Activated CD4-positive, alpha-beta T cell treated with anti-CD3 and anti-CD28 coated beads for 4 hours (primary cell): ENCODE data around the gene CASP5.
"Not testable (repeated sequence)": the region's sequence is repeated elsewhere in the genome, so short reads cannot be mapped to it uniquely, and the experiment has no call there.

Experiments used
- DNase-seq, 2 donors: peaks; one replicate each; pipeline ENCODE4 v3.0.0-alpha.2; 2020

The CASP5 gene

DNA sequence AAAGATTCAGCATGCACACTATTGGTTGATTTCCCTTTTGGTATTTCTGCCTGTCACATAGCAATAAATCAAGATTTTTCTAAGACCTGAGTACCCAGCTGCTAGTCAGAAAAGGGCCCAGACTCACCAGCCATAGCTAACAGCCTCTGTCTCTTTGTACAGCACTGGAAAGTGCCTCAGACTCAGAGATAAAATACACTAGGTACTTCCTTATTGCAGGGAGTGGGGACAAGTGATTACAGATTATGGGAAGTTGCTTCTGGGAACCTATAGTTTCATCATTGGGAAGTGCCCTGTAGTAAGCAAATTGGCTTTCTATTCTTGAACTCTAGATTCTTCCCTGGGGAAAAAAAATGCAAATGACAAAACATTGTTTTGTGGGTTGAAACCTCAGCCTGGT, at the start of gene CASP5:
Gene CASP5 (minus strand): TSS at position 166 of the 400 bp plus-strand sequence. CDS start 32 bp downstream, at position 134.
- DNase-seq = no peak

DNA sequence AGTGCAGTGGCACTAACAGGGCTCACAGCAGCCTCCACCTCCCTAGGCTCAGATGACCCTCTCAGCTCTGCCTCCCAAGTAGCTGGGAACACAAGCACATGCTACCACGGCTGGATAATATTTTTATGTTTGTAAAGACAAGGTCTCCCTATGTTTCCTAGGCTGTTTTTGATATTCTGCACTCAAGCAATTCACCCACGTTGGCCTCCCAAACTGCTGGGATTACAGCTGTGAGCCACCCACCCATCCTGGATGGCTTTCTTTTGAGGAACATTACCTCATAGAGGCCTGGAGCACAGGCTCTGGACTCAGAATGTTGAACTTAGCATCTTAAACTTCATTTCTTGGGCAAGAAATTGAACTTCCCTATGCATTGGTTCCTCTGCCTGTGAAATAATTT, 49.1 kb upstream of the CASP5 start:
- DNase-seq = not testable (repeated sequence)

DNA sequence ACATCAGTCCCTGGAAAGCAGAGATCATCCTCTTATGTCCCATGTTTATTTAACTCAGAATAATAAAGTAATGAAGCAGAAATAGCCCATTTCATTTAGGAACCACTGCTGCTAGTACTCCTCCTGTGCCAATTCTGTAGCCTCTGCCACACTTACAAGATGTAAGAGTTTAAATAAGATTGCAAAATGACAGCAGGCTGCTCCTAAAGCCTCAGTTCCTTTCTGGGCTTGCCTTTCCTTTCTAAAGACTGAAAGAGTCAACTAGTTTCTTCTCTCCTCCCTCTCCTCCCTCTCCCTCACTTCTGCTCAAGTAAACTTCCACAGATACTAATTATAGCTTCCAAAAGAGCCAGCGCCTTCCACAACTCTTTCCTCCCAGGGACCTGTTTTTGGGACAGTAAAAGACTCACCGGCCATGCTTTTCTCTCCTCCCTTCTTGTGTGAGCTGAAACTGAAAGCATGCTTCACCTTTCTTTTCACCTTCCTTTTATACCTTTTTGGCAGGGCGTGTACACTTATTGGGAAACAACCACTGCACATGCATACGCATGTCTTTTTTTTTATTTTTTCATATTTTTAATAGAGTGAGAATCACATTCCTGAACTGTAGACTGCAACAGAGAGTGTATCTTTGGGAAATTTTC, 48.2 kb upstream of the CASP5 start:
- peak in 1 of 2 donors; percentile 10 for DNase-seq

DNA sequence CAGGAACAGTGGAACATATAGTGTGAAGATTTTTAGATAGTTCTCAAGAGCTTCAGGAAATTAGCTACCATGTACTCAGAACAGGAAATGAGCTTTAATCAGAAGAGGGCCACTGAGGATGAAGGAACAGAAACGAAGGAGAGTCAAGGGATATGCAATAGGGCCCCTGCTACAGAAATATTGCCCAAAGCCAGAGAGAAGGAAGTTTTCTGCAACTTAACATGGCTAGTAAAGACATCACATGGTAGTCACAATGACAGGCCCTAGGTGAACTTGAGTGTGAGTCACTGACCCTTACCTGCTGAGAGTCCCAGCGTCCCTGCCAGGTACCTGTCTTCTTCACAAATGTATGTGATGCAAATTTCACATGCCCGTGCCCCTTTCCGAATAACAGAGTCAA, 47.3 kb upstream of the CASP5 start:
- DNase-seq = peak; percentile 8 to 10

DNA sequence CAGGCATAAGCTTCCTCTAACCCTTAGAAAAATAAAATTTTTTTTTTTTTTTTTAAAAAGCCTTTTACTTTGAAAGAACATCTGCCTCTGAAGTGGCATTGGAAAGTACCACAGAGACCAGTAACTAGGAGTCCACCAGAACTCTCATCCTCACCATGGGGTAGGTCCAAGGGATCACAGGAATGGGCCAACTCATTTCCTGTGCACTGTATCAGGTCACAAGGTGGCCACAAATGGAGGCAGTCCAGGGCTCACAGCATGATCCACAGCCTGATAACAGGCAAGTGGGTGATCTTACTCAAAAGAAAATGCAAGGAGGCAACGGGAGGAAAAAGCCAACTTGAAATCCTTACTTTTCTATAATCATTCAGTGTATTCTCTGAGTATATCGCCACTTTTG, 46.8 kb upstream of the CASP5 start:
- DNase-seq = not testable (repeated sequence)

DNA sequence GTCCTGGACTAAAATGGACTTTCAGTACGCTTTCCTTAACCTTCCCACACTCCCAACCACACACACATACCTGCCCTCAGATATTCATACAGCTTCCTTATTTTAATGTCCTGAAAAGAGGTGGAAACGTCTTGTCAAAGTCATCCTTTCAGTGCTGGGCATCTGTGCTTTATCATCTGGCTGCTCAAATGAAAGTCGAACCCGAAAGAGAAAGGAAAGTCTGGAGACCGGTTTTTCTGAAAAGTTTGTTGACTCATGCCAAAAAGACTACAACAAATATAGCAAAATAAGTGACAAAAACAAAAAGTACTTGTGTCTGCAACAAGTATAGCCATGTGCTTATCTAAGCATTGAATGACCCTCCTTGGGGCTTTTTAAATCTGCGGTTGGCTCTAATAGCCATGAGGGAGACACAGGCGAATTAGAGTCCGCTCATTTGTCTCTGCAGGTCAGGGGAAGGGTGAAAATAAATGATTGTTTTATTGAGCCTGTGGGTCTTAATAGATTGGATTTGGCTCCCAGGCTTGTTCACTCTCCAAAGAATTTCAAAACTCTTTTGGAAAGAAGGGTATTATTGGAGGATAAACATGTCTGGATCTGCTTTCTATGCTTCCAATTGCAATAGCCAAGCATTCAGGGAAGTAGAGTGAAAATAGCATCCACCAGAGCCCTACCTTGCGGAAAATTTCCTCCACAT, 40.4 kb upstream of the CASP5 start:
- not testable (repeated sequence) for DNase-seq

DNA sequence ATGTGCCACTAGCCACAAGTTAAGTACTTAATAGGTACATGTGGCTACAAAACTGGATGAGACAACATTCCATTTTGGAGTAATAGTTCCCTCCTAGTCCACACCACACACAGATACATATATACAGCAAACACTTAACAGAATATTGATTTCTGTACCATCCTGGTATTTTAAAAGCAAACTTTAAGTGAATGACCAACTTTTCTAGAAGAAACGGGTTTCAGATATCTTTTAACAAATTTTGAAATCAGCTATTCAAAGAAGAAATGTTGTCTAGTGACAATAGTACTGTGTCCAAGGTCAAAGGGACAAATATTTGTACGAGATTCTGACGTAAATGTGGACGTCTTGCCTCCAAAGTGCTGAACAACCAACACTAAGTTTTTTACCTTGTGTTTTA, 34.5 kb upstream of the CASP5 start:
- DNase-seq = no peak

DNA sequence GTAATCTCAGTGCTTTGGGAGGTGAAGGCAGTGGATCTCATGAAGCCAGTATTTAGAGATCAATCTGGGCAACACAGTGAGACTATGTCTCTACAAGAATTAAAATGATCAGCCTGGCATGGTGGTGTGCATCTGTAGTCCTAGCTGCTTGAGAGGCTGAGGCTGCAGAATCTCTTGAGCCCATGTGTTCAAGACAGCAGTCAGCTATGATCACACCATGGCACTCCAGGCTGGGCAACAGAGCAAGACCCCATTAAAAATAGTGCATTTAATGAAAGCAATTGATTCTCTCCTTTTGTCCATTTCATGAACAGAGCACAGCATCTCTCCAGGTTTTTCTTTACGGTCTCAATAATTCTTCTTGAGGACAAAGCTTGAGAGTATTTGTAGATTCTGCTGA, 33.5 kb upstream of the CASP5 start:
- DNase-seq = no peak

DNA sequence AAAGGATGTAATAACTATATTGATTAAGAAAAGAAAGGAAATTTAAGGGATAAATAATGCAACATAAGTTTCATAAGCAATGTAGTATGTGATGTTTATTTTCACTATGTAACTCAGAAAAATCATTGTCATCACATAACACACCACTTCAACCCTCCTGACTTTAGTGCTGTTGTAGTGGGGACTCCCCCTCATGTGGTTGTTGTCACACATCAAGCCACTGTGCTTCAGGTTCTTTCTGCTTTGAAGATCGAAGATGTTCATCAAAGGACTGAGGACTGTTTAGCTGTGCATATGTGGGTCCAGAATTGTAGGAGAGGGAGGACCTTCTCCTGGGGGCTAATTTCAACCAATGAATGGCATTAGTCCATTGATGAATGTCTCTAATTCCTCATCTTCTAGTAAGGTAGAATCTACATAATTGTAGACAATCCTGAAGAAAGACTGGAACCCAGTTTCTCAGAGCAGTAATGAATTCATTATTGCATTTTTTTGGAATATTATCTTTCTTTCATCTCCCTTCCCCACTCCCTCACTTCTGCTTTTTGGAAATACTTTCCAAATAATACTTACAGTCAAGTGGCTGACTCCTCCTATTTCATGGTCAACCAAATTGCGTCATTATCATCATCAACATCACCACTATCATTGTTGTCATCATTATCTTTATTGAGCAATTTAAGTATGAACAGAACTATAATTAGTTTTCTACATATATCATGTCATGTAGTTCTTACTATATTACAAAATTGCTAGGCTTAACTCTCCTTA, 31.9 kb upstream of the CASP5 start:
- DNase-seq = no peak

DNA sequence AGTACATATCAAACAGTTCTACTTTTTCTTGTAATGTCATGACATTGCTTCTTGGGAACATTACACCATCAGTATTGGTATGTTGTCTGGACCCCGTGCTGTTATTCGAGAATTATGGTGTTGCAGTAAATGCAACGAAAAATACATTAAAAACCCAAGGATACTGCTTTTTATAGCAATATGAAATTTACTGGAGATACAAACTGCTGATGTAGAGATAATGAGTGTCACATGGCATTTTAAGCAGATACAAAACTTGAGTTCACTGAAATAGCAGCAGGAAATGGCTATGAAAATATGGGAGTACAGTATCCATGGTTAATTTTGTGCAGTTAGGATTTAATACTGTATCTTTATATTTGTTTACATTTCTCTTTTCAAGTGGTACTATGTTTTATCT, 29.5 kb upstream of the CASP5 start:
- no peak for DNase-seq

DNA sequence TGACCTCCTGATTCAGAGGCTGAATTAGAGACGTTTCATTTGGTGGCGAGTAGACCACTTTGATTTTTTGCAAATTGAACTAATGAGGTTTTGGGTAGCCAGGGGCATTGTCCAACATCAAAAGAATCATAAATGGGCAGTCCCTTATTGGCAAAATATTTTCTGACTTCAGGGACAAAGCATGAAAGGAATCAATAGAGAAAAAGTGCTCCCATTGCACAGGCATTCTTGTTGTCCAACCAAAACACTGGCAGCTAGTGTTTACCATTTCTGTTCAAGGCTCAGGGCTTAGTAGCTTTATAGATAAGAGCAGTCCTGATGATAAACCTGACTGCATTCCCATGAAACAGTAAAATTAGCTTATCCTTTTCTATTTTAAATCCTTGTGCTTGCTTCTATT, 28.6 kb upstream of the CASP5 start:
- no peak for DNase-seq

DNA sequence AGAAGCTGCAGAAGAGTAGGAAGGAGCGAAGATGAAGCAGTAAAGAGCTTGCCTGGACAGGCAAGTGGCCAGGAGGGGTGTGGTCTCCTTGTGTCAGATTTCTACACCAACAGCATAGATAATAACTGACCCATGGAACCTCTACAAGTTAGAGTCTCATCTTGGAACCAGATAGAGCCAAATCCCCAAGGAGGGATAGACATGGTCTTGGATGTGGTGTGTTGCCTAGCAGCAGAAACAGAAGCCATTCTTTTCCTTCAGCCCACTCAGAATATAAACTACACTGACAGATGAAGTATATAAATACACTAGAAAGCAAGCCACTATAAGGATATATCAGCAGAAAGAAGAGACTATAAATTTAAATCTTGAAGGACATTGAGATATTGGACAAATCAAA, 26.5 kb upstream of the CASP5 start:
- DNase-seq = no peak

DNA sequence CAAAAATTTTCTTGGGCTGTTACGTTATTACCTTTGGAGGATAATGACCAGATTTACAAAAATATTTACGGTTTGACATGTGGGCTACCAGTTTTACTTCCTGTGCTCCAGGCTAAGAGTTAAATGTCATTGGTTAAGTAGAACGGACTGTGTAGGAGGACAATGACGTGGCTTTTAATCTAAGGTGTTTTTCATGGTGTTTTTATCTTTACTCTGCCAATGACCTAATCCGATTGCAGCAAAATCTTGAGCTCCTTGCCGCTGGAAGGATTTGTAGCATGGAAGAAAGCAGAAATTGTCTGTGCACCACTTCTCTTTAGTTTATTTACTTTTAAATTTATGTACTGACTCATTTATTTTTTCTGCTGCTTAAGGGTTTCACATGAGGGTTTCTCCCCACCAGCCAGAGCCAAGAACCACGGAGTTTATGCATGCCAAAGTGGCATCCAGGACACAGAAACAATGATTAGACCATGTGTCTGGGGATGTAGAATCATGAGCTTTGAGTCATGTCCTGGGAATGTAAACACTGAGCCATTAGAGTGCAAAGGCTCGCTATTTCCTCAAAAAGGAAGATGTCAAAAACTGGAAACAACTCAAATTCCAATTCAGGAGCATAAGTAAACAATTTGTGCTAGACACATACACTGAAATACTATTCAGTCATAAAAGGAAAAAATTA, 24.1 kb upstream of the CASP5 start:
- no peak for DNase-seq

DNA sequence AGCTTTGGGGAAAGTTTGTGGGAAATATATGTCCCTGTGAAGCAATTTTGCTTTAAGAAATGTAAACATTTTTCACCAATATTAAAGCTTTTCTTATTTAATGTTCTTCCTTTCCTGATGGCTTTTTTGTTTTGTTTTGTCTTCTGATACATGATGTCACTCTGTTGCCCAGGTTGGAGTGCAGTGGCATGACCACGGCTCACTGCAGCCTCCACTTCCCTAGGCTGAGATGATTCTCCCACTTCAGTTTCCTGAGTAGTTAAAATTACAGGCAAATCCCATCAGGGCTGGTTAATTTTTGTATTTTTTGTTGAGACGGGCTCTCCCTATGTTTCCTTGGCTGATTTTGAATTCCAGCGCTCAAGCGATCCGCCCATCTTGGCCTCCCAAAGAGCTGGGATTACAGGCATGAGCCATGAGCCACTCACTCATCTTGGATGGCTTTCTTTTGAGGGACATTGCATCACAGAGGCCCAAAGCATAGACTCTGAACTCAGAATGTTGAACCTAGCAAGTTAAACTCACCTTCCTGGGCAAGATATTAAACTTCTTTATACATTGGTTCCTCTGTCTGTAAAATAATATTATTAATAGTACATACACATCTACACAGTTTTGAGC, 22.8 kb upstream of the CASP5 start:
- DNase-seq = no peak

DNA sequence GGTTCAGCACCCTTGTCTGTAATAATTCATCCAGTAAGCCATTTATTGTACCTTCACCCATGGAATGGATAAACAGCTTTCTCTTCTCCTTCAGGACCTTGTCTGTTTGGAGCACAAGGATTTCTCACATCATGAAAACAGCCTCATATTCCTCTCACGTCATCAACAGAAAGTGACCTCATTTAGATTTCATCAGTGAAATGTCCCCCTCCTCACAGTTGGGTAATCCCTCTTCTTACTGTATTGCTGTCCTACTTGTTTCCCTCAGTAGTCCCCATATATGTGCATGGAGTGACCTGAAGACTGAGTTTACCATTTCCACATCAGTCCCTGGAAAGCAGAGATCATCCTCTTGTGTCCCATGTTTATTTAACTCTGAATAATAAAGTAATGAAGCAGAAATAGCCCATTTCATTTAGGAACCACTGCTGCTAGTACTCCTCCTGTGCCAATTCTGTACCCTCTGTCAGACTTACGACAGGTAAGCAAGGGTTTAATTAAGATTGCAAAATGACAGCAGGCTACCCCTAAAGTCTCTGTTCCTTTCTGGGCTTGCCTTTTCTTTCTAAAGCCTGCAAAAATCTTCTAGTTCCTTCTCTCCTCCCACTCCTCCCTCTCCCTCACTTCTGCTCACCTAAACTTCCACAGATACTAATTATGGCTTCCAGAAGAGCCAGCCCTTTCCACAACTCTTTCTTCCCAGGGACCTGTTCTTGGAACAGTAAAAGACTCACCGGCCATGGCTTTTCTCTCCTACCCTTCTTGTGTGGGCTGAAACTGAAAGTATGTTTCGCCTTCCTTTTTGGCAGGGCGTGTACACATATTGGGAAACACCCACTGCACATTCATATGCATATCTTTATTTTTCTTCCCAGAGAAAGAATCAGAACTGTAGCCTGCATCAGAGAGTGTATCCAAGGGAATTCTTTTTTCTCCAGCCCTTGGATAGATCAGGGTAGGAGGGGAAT, 21.9 kb upstream of the CASP5 start, which contains the start of gene CARD16:
Gene CARD16 (minus strand): TSS at position 779 of the 968 bp plus-strand sequence. CDS start 38 bp downstream, at position 741.
- peak; percentile 31 to 35 for DNase-seq

DNA sequence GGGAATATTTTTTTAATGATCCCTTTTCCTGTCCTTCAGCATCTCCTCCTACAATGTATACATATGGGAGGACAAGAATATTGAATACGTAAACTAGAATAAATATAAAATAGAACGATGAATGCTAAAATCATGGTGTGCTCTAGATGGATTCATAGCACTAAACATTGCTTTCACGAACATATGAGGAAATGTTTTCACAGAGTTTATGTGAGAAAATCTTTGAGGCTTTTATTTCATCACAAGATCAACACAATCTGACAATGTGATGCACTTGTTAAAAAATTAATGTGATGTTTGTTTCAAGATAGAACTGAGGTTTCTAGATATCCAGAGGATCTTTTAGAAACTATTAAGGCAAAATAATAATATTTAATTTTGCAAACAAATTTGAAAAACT, 19.2 kb upstream of the CASP5 start:
- no peak for DNase-seq

DNA sequence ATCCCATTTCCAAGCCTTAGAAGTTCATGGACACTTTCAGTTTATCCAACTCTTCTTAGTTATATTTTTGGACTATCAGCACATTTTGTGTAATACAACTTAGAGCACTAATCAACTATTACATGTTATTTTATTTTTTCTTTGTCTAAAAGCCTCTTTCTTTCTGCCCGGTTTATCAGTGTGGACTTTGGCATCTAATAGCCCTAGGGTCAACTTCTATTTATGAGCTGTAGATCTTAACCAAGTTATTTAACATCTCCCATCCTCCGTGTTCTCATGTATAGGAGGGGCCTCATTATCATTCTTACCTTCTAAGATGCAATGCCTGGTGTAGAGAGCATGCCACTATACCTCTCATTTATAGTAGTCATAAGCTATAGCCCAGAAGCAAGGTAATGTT, 17.7 kb upstream of the CASP5 start:
- no peak for DNase-seq

DNA sequence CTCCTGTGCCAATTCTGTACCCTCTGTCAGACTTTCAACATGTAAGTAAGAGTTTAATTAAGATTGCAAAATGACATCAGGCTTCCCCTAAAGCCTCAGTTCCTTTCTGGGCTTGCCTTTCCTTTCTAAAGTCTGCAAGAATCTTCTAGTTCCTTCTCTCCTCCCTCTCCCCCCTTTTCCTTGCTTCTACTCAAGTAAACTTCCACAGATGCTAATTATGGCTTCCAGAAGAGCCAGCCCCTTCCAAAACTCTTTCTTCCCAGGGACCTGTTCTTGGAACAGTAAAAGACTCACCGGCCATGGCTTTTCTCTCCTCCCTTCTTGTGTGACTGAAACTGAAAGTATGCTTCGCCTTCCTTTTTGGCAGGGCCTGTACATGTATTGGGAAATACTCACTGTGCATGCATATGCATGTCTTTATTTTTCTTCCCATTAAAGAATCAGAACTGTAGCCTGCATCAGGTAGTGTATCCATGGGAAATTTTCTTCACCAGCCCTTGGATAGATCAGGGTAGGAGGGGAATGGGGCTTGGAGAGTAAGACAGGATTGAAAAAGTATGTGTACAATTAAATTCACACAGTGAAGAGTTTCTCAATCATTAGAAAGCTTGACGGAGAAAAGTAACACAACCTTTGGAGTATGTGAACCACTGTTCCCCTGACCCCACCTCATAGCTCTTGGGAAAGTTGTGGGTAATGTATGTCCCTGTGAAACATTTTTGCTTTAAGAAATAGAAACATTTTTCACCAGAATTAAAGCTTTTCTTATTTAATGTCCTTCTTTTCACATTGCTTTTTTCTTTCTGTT, 12.0 kb upstream of the CASP5 start, which contains the start of gene CASP1:
Gene CASP1 (minus strand): TSS at position 332 of the 808 bp plus-strand sequence. CDS start 31 bp downstream, at position 301.
- peak; percentile 24 to 32 for DNase-seq

DNA sequence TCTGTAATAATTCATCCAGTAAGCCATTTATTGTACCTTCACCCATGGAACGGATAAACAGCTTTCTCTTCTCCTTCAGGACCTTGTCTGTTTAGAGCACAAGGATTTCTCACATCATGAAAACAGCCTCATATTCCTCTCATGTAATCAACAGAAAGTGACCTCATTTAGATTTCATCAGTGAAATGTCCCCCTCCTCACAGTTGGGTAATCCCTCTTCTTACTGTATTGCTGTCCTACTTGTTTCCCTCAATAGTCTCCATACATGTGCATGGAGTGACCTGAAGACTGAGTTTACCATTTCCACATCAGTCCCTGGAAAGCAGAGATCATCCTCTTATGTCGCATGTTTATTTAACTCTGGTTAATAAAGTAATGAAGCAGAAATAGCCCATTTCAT, 11.4 kb upstream of the CASP5 start:
- not testable (repeated sequence) for DNase-seq

DNA sequence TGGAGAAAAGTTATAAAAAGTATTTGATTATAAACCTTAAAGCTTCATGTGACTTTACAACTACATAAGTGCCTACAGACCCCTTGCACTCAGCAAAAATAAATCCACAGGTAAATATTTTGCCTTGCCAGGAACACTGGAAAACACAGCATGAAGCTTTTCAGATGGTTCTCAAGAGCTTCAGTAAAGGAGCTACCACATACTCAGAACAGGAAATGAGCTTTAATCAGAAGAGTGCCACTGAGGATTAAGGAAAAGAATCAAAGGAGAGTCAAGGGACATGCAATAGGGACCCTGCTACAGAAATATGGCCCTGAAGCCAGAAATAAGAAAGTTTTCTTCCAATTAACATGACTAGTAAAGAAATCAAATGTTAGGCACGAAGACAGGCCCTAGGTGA, 10.8 kb upstream of the CASP5 start:
- no peak for DNase-seq
